GM12878 (cell line): ENCODE data around the gene TUBB. TPM values are rescaled to one million over a fixed set of nuclear protein-coding genes. Genes with fewer than 3 reads are reported as not detected.

Experiments
- ATF2 ChIP-seq: IDR thresholded peaks from 2 replicates; pipeline ENCODE4 v1.6.1; 2012; ENCODE audit warnings: low read length, inconsistent platforms
- ATF7 ChIP-seq: fragments of 450-650 bp; IDR thresholded peaks from 2 replicates; pipeline ENCODE4 v1.6.1; 2016; ENCODE audit warnings: low read depth, mild to moderate bottlenecking
- BCL3 ChIP-seq: IDR thresholded peaks from 2 replicates; pipeline ENCODE4 v1.6.1; 2011; ENCODE audit warnings: borderline replicate concordance, low read depth, mild to moderate bottlenecking, moderate library complexity, low read length; ENCODE audit not compliant: insufficient read depth, poor library complexity, severe bottlenecking
- CREB1 ChIP-seq: IDR thresholded peaks from 2 replicates; pipeline ENCODE4 v1.6.1; 2012; ENCODE audit warnings: low read depth, mild to moderate bottlenecking, inconsistent platforms
- CREM ChIP-seq: IDR thresholded peaks from 2 replicates; pipeline ENCODE4 v1.6.1; 2014; ENCODE audit warnings: antibody characterized with exemption, low read depth
- CTCF ChIP-seq, 3 experiments: IDR thresholded peaks in 2 of 3; conservative IDR thresholded peaks in 1 of 3; 2 replicates each; pipeline ENCODE4 v1.5.1; 2011; ENCODE audit warnings: low read depth in 3 of 3, low read length in 3 of 3, mild to moderate bottlenecking in 3 of 3, control low read depth in 2 of 3, moderate library complexity in 2 of 3, inconsistent platforms in 1 of 3, mixed read lengths in 1 of 3; ENCODE audit not compliant: control insufficient read depth in 2 of 3, insufficient read depth in 1 of 3; ENCODE audit errors: extremely low read depth in 1 of 3
- DPF2 ChIP-seq: fragments of 450-650 bp; IDR thresholded peaks from 2 replicates; pipeline ENCODE4 v1.6.1; 2017; ENCODE audit warnings: mild to moderate bottlenecking
- ETV6 ChIP-seq, 2 experiments: fragments of 450-650 bp in 1 of 2; IDR thresholded peaks in 1 of 2; conservative IDR thresholded peaks in 1 of 2; 2 replicates each; pipeline ENCODE4 v1.6.1; 2014; ENCODE audit warnings: antibody characterized with exemption in 1 of 2, borderline replicate concordance in 1 of 2, low read depth in 1 of 2, mild to moderate bottlenecking in 1 of 2, moderate library complexity in 1 of 2
- IKZF2 ChIP-seq, 2 experiments: fragments of 450-650 bp; IDR thresholded peaks; 2 replicates each; pipeline ENCODE4 v1.6.1; 2017; ENCODE audit warnings: mild to moderate bottlenecking in 2 of 2, moderate library complexity in 2 of 2
- JUND ChIP-seq: IDR thresholded peaks from 2 replicates; pipeline ENCODE4 v1.6.1; 2012; ENCODE audit warnings: low read depth, mild to moderate bottlenecking, low read length, improper control_type of control experiment, moderate library complexity
- KAT2A ChIP-seq: conservative IDR thresholded peaks from 2 replicates; pipeline ENCODE4 v1.6.1; 2011; ENCODE audit warnings: low read depth, low read length; ENCODE audit not compliant: control insufficient read depth
- LARP7 ChIP-seq: fragments of 450-650 bp; IDR thresholded peaks from 2 replicates; pipeline ENCODE4 v1.6.1; 2017; ENCODE audit warnings: mild to moderate bottlenecking
- MXI1 ChIP-seq: fragments of 150-350 bp; IDR thresholded peaks from 2 replicates; pipeline ENCODE4 v1.6.1; 2011; ENCODE audit warnings: low read depth, mild to moderate bottlenecking, inconsistent platforms, low read length, improper control_type of control experiment
- MYC ChIP-seq: IDR thresholded peaks from 2 replicates; pipeline ENCODE4 v1.6.1; 2011; ENCODE audit warnings: mild to moderate bottlenecking, low read length, moderate library complexity, inconsistent platforms; ENCODE audit not compliant: insufficient read depth, insufficient replicate concordance, insufficient read length, severe bottlenecking
- NBN ChIP-seq: fragments of 450-650 bp; IDR thresholded peaks from 2 replicates; pipeline ENCODE4 v1.6.1; 2016
- NR2C1 ChIP-seq: fragments of 450-650 bp; IDR thresholded peaks from 2 replicates; pipeline ENCODE4 v1.6.1; 2017; ENCODE audit warnings: antibody characterized with exemption, mild to moderate bottlenecking, moderate library complexity
- PAX5 ChIP-seq: IDR thresholded peaks from 2 replicates; pipeline ENCODE4 v1.6.1; 2011; ENCODE audit warnings: low read depth, low read length, borderline replicate concordance
- RAD51 ChIP-seq: fragments of 450-650 bp; IDR thresholded peaks from 2 replicates; pipeline ENCODE4 v1.6.1; 2016; ENCODE audit warnings: moderate library complexity, mild to moderate bottlenecking, inconsistent platforms
- RB1 ChIP-seq: fragments of 450-650 bp; formaldehyde crosslinking; IDR thresholded peaks from 2 replicates; pipeline ENCODE4 v1.6.1; 2017; ENCODE audit warnings: mild to moderate bottlenecking, borderline replicate concordance
- RUNX3 ChIP-seq: IDR thresholded peaks from 2 replicates; pipeline ENCODE4 v1.6.1; 2012; ENCODE audit warnings: low read length, inconsistent platforms
- SIN3A ChIP-seq: IDR thresholded peaks from 2 replicates; pipeline ENCODE4 v1.6.1; 2012; ENCODE audit warnings: low read depth, low read length, improper control_type of control experiment
- SREBF1 ChIP-seq: IDR thresholded peaks from 2 replicates; pipeline ENCODE4 v1.6.1; 2012; ENCODE audit warnings: mild to moderate bottlenecking, low read length
- STAT3 ChIP-seq: IDR thresholded peaks from 2 replicates; pipeline ENCODE4 v1.6.1; 2011; ENCODE audit warnings: low read depth, low read length, improper control_type of control experiment
- TCF12 ChIP-seq: IDR thresholded peaks from 2 replicates; pipeline ENCODE4 v1.6.1; 2011; ENCODE audit warnings: low read depth, mild to moderate bottlenecking, low read length
- ZNF217 ChIP-seq: fragments of 450-650 bp; IDR thresholded peaks from 2 replicates; pipeline ENCODE4 v1.6.1; 2017; ENCODE audit warnings: antibody characterized with exemption, mild to moderate bottlenecking
- ZNF274 ChIP-seq: IDR thresholded peaks from one replicate; pipeline ENCODE4 v1.8.0; 2011; ENCODE audit not compliant: insufficient read length, insufficient read depth
- ZNF384 ChIP-seq: IDR thresholded peaks from 2 replicates; pipeline ENCODE4 v1.6.1; 2012; ENCODE audit warnings: low read depth, mild to moderate bottlenecking, low read length, improper control_type of control experiment, borderline replicate concordance
- polyA plus RNA-seq, 11 experiments: library from polyadenylated mRNA; depleted of rRNA in 4 of 11; unstranded in 6 of 11; stranded (reverse) in 5 of 11; fragments of >200 nt; fragmentation: Nextera tagmentation in 4 of 11; fragmentation: Illumina TruSeq in 1 of 11; extraction: Ambion mirVana in 4 of 11; extraction: Trizol in 1 of 11; gene quantifications; 1 replicate in 1 of 11; 2 replicates in 10 of 11; pipeline versions ENCODE4 v1.2.1 to v1.2.3, GENCODE V29; 2011 to 2016; ENCODE audit warnings: inconsistent platforms in 2 of 11, missing spikeins in 2 of 11, low read depth in 1 of 11
- total RNA-seq, 4 experiments: library from RNA; depleted of rRNA in 3 of 4; stranded (reverse); fragments of >200 nt in 3 of 4; fragmentation: Illumina TruSeq in 1 of 4; extraction: Trizol in 1 of 4; gene quantifications; 2 replicates each; pipeline versions ENCODE4 v1.2.1 to v1.2.3, GENCODE V29; 2013 to 2021

TUBB gene
- total and polyA plus RNA-seq, 10 of the 15 experiments (the other 5 are each of a cell fraction or from before 2014, with no cell fraction given): 1,039 to 3,052 (median 1,656) TPM

GRCh38 chr6:30735668-30736314 lies 15.6 kb downstream of the TUBB start (continued):
- TF ChIP-seq CTCF (IDR thresholded peaks at IDR 0.05 in 2 of 3, conservative IDR thresholded peaks at IDR 0.05 in 1 of 3; ENCODE audit: control insufficient read depth in 2 of 3, extremely low read depth in 1 of 3, insufficient read depth in 1 of 3, low read depth in 3 of 3, low read length in 3 of 3) (no peak), BCL3 (no peak), STAT3 (no peak), MXI1 (no peak), SIN3A (no peak), KAT2A (no peak), ZNF384 (peak; percentile 49; the same call in 1 of the 2 replicates), SREBF1 (no peak), JUND (no peak), ATF7 (peak; percentile 41; the same call in 1 of the 2 replicates), PAX5 (0 out of 2 replicates have a peak, but pooled peaks have one; percentile 6), ZNF274 (no peak), CREB1 (0 out of 2 replicates have a peak, but pooled peaks have one; percentile 30), RUNX3 (peak; percentile 54), LARP7 (no peak), RB1 (no peak), TCF12 (0 out of 2 replicates have a peak, but pooled peaks have one; percentile 24), NR2C1 (no peak), ETV6 (conservative IDR thresholded peaks at IDR 0.05 in 1 of 2, IDR thresholded peaks at IDR 0.05 in 1 of 2; ENCODE audit: borderline replicate concordance in 1 of 2, low read depth in 1 of 2) (peak in 1 of 2 experiments; percentile 42; a peak in 1 of 4 replicates), MYC (no peak), RAD51 (0 out of 2 replicates have a peak, but pooled peaks have one; percentile 10), DPF2 (peak; percentile 41; the same call in 1 of the 2 replicates), ZNF217 (no peak), ATF2 (peak; percentile 56; the same call in 1 of the 2 replicates), CREM (peak; percentile 29; the same call in 1 of the 2 replicates), IKZF2 (IDR thresholded peaks at IDR 0.05) (peak; percentile 86 to 89), NBN (0 out of 2 replicates have a peak, but pooled peaks have one; percentile 57)
